ENCODE measurements around the gene KRTAP22-2.

KRTAP22-2 gene

GRCh38 chr21:30590297-30590696, at the start of gene KRTAP22-2:
TSS of gene KRTAP22-2 (minus strand) at chr21:30590397.
- DNase-seq, result no peak

GRCh38 chr21:30638686-30639085, 48.5 kb upstream of the KRTAP22-2 start:
- no peak for DNase-seq

- no peak for DNase-seq
Measured at GRCh38 chr21:30634906-30635305, 44.7 kb upstream of the KRTAP22-2 start, which contains the start of gene KRTAP20-2. TSS of gene KRTAP20-2 (plus strand) at chr21:30635206. CDS start at chr21:30635264, 58 bp downstream.

- no peak for DNase-seq
Measured at GRCh38 chr21:30629200-30629599, 39.0 kb upstream of the KRTAP22-2 start.

GRCh38 chr21:30628109-30628508, 37.9 kb upstream of the KRTAP22-2 start:
- DNase-seq, result no peak

- no peak for DNase-seq
Measured at GRCh38 chr21:30625449-30626165, 35.4 kb upstream of the KRTAP22-2 start.

GRCh38 chr21:30623362-30623761, 33.2 kb upstream of the KRTAP22-2 start:
- DNase-seq, result no peak

- no peak for DNase-seq
Measured at GRCh38 chr21:30620522-30620921, 30.3 kb upstream of the KRTAP22-2 start, which contains the start of gene KRTAP20-4. TSS of gene KRTAP20-4 (plus strand) at chr21:30620627.

- no peak for DNase-seq
Measured at GRCh38 chr21:30620080-30620479, 29.9 kb upstream of the KRTAP22-2 start.

- no peak for DNase-seq
Measured at GRCh38 chr21:30616125-30616524, 25.9 kb upstream of the KRTAP22-2 start, which contains the start of gene KRTAP20-1. TSS of gene KRTAP20-1 (plus strand) at chr21:30616425. CDS start at chr21:30616455, 30 bp downstream.

GRCh38 chr21:30615199-30615598, 25.0 kb upstream of the KRTAP22-2 start:
- DNase-seq, result no peak

GRCh38 chr21:30613836-30614235, 23.6 kb upstream of the KRTAP22-2 start, which contains the start of gene KRTAP6-1:
TSS of gene KRTAP6-1 (minus strand) at chr21:30613930. CDS start at chr21:30613904, 26 bp downstream.
- DNase-seq, result no peak

- DNase-seq, result no peak
Measured at GRCh38 chr21:30612132-30612531, 21.9 kb upstream of the KRTAP22-2 start.

- no peak for DNase-seq
Measured at GRCh38 chr21:30605968-30606367, 15.8 kb upstream of the KRTAP22-2 start.

GRCh38 chr21:30600787-30601186, 10.6 kb upstream of the KRTAP22-2 start, which contains the start of gene KRTAP22-1:
TSS of gene KRTAP22-1 (plus strand) at chr21:30601087.
- DNase-seq, result no peak

GRCh38 chr21:30598802-30599201, 8.6 kb upstream of the KRTAP22-2 start, which contains the start of gene KRTAP6-2:
TSS of gene KRTAP6-2 (minus strand) at chr21:30598902. CDS start at chr21:30598874, 28 bp downstream.
- no peak for DNase-seq

GRCh38 chr21:30592140-30592539, 1.9 kb upstream of the KRTAP22-2 start, which contains the start of gene KRTAP6-3:
TSS of gene KRTAP6-3 (plus strand) at chr21:30592440. CDS start at chr21:30592446, 6 bp downstream.
- DNase-seq, result no peak

- DNase-seq, result no peak
Measured at GRCh38 chr21:30582870-30583269, 7.3 kb downstream of the KRTAP22-2 start.

- DNase-seq, result no peak
Measured at GRCh38 chr21:30580132-30580531, 10.1 kb downstream of the KRTAP22-2 start.

- DNase-seq, result no peak
Measured at GRCh38 chr21:30579346-30579745, 10.9 kb downstream of the KRTAP22-2 start.

GRCh38 chr21:30577766-30578165, 12.4 kb downstream of the KRTAP22-2 start:
- DNase-seq, result no peak

- DNase-seq, result no peak
Measured at GRCh38 chr21:30567617-30568016, 22.6 kb downstream of the KRTAP22-2 start.

GRCh38 chr21:30563630-30564029, 26.6 kb downstream of the KRTAP22-2 start:
- DNase-seq, result no peak

- no peak for DNase-seq
Measured at GRCh38 chr21:30563072-30563471, 27.1 kb downstream of the KRTAP22-2 start.

Measured in hematopoietic multipotent progenitor cell treated with erythropoietin and hydrocortisone succinate and interleukin-3 and kit ligand, for 4 days (in vitro differentiated cells).